Spleen (tissue), 11 donors: ENCODE data around the gene TMEM214. TPM values are rescaled to one million over a fixed set of nuclear protein-coding genes. Genes with fewer than 3 reads are reported as not detected.
"Not testable (repeated sequence)": the region's sequence is repeated elsewhere in the genome, so short reads cannot be mapped to it uniquely, and the experiment has no call there.

Experiments used
- DNase-seq: peaks from one replicate; pipeline ENCODE4 v3.0.0-alpha.2; 2020
- H3K27ac ChIP-seq, 8 donors: fragments of 200-600 bp; sonication (generic) in 7 of 8; 1 replicate in 4 of 8; 2 replicates in 4 of 8; pipeline versions ENCODE4 v1.5.0 to v1.8.0; 2016 to 2021; ENCODE audit warnings: inconsistent platforms in 4 of 8, mild to moderate bottlenecking in 4 of 8, moderate library complexity in 1 of 8
- H3K27me3 ChIP-seq, 7 donors: fragments of 200-600 bp; sonication (generic) in 6 of 7; replicated peaks in 1 of 7; 1 replicate in 4 of 7; 2 replicates in 3 of 7; pipeline versions ENCODE4 v1.5.0 to v1.8.0; 2016 to 2021; ENCODE audit warnings: inconsistent platforms in 3 of 7, mild to moderate bottlenecking in 1 of 7
- H3K36me3 ChIP-seq, 6 donors: fragments of 200-600 bp; sonication (generic) in 5 of 6; 1 replicate in 4 of 6; 2 replicates in 2 of 6; pipeline versions ENCODE4 v1.5.0 to v1.8.0; 2016 to 2021; ENCODE audit warnings: inconsistent platforms in 2 of 6
- H3K4me1 ChIP-seq, 6 donors: fragments of 200-600 bp; sonication (generic) in 5 of 6; 1 replicate in 3 of 6; 2 replicates in 3 of 6; pipeline versions ENCODE4 v1.5.0 to v1.8.0; 2016 to 2021; ENCODE audit warnings: inconsistent platforms in 3 of 6
- H3K4me3 ChIP-seq, 8 donors: fragments of 200-600 bp; sonication (generic) in 7 of 8; 1 replicate in 4 of 8; 2 replicates in 4 of 8; pipeline versions ENCODE4 v1.5.0 to v1.8.0; 2016 to 2021; ENCODE audit warnings: inconsistent platforms in 4 of 8, mild to moderate bottlenecking in 4 of 8, moderate library complexity in 2 of 8
- H3K9me3 ChIP-seq, 8 donors: fragments of 200-600 bp; sonication (generic) in 7 of 8; 1 replicate in 4 of 8; 2 replicates in 4 of 8; pipeline versions ENCODE4 v1.5.0 to v1.8.0; 2016 to 2021; ENCODE audit warnings: inconsistent platforms in 4 of 8
- POLR2A ChIP-seq, 3 donors: fragments of 450-650 bp; IDR thresholded peaks; one replicate each; pipeline ENCODE4 v1.5.1; 2017; ENCODE audit warnings: antibody characterized with exemption in 3 of 3, mild to moderate bottlenecking in 1 of 3
- POLR2AphosphoS5 ChIP-seq, 3 donors: sonication (generic); formaldehyde crosslinking; IDR thresholded peaks; one replicate each; pipeline ENCODE4 v1.5.1; 2017; ENCODE audit warnings: antibody characterized with exemption in 3 of 3
- WGBS, 5 donors: extraction: QIAGEN DNeasy Blood & Tissue Kit in 3 of 5; methylation state at CpG; one replicate each; pipeline versions ENCODE4 v1.1.5 to v1.1.7; 2013 to 2018; 5-methylcytosine and 5-hydroxymethylcytosine counted together
- intact Hi-C: fragments of 100-400 bp; cut with DNase I; formaldehyde crosslinking; loops from one replicate; pipeline ENCODE4 v1.15.0; 2023; ENCODE audit warnings: low total_unique reads
- polyA plus RNA-seq, 3 donors: library from polyadenylated mRNA; stranded (reverse); fragments of 200-250 nt; gene quantifications; one replicate each; pipeline ENCODE4 v1.2.1, GENCODE V29; 2013
- total RNA-seq, 7 donors: library from RNA; depleted of rRNA in 3 of 7; stranded (reverse); fragments of >200 nt in 3 of 7; fragmentation: NEBNext Ultra II Directional in 4 of 7; extraction: Animal tissue kit (Norgen Biotek cat#: 25700) in 4 of 7; gene quantifications; one replicate each; pipeline versions ENCODE4 v1.1.0 to v1.2.1, GENCODE V29; 2016 to 2021
- TF ChIP-seq, protein P1 (sequence below), 11 experiments: fragments of 200-600 bp in 7 of 11; fragments of 450-650 bp in 4 of 11; sonication (generic) in 4 of 11; IDR thresholded peaks in 8 of 11; conservative IDR thresholded peaks in 3 of 11; 1 replicate in 7 of 11; 2 replicates in 4 of 11; pipeline versions ENCODE4 v1.4.0 to v1.8.0; 2016 to 2021; ENCODE audit warnings: antibody characterized with exemption in 11 of 11, inconsistent platforms in 4 of 11, mild to moderate bottlenecking in 1 of 11
- donor health status: healthy with polysubstance abuse.
- donor health status: DM: no; HTN: no; CAD: no; lungs with moderate emphysema.
- donor health status: DM: no; HTN: no; CAD: no.
- donor health status: Bipolar disorder and iron deficiency.
- donor health status: healthy.
- donor health status: DM: no; HTN: no; CAD: no.
- donor health status: DM: yes; HTN: yes; CAD: no.

TMEM214 gene
- total and polyA plus RNA-seq, 10 donors: 22.3 to 93.1 (median 68.8) TPM

DNA sequence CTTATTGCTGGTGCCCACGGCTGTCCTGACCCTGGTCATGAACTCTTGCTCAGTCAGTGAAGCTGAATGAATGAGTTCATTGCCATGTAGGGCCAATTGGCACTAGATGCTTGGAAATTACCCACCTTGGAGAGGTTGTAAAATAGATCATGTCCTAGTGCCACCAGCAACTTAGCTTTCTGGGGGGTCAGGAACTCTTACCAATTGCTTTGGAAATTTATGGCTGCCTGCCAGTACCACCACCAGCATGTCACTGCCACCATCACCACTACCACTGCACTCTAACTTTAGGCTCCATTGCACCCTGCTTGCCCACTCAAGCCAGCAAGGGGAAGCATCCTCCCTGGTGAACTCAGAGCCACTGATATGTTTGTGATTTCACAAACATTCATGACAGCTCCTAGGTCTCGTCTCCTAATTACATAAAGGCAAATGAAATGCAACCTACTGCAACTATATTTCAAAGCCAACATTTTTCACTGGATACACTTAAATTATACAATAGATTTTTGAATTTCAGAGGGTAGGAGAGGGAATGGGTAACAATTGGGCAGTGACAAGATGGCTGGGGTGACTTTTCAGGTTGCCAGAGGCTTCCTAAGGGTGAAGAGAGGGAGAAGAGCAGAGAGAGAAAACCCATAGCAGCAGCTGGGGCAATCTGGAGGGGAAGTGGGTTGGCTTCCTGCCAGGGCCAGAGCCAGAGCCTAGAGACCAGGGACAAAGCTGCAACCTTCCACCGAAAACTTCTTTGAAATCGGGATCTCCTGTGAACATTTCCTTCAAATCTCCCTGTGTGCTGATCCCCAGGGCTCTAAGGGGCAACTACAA, 42.2 kb downstream of the TMEM214 start:
- H3K9me3 ChIP-seq: no peaks in the 10 kb centered on the region
- no peaks in the 10 kb centered on the region for H3K27me3 ChIP-seq
- intact Hi-C loops: no loop called here
- H3K4me3 ChIP-seq: peak overlapping the region in 1 of 8 donors; percentile 29
- TF ChIP-seq POLR2A (IDR thresholded peaks at IDR 0.05) (no peak), POLR2AphosphoS5 (IDR thresholded peaks at IDR 0.05) (peak in 1 of 3 donors; percentile 59)
- H3K4me1 ChIP-seq: peaks cover 36 to 92% (median 57%) of the 10 kb centered on the region in 6 donors
- peak; percentile 90 for DNase-seq
- 21 to 36% (median 24%) methylated on average over 4 of the region's 4 CpGs for WGBS, 5 donors
- H3K36me3 ChIP-seq: peaks cover 0 to 4% (median under 1%) of the 10 kb centered on the region in 6 donors
- peak overlapping the region; percentile 21 to 97 (median 94) for H3K27ac ChIP-seq

DNA sequence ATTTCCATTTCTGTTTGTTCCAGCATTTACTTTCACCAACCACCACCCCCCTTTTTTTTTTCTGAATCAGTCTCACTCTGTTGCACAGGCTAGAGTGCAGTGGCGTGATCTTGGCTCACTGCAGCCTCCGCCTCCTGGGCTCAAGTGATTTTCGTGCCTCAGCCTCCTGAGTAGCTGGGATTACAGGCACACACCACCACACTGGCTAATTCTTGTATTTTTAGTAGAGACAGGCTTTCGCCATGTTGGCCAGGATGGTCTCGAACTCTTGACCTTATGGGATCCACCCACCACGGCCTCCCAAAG, 42.8 kb downstream of the TMEM214 start:
- intact Hi-C loops, H3K27me3 ChIP-seq: not testable (repeated sequence)
- H3K27ac ChIP-seq: peak overlapping the region in 7 of 8 donors; percentile 21 to 97 (median 95)

DNA sequence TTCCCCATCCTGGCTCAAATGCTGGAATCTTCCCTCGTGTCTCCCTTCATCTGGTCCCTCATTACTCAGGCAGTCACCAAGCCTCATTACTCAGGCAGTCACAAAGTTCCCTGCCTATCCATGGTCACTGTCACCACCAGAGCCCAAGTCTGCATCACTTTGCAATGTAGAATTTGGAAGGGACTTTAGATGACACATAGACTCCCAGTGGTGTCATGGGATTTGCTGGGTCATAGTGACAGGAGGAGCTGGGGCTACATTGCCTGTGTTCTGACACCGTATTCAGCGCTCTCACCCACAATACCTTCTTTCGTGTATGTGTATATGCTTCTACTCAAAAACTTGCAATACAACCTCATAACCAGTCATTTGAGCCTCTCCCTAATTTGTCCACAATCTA, 43.6 kb downstream of the TMEM214 start:
- DNase-seq: peak; percentile 31
- TF ChIP-seq, protein P1, sequence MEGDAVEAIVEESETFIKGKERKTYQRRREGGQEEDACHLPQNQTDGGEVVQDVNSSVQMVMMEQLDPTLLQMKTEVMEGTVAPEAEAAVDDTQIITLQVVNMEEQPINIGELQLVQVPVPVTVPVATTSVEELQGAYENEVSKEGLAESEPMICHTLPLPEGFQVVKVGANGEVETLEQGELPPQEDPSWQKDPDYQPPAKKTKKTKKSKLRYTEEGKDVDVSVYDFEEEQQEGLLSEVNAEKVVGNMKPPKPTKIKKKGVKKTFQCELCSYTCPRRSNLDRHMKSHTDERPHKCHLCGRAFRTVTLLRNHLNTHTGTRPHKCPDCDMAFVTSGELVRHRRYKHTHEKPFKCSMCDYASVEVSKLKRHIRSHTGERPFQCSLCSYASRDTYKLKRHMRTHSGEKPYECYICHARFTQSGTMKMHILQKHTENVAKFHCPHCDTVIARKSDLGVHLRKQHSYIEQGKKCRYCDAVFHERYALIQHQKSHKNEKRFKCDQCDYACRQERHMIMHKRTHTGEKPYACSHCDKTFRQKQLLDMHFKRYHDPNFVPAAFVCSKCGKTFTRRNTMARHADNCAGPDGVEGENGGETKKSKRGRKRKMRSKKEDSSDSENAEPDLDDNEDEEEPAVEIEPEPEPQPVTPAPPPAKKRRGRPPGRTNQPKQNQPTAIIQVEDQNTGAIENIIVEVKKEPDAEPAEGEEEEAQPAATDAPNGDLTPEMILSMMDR (IDR thresholded peaks at IDR 0.05 in 8 of 11, conservative IDR thresholded peaks at IDR 0.05 in 3 of 11): no peak
- H3K36me3 ChIP-seq: no peaks in the 10 kb centered on the region
- H3K4me3 ChIP-seq: no peak overlapping the region
- peak overlapping the region in 4 of 8 donors; percentile 94 to 97 (median 96) for H3K27ac ChIP-seq
- intact Hi-C loops: no loop called here
- no peaks in the 10 kb centered on the region for H3K9me3 ChIP-seq
- 84 to 96% (median 88%) methylated on average over 4 of the region's 4 CpGs for WGBS, 5 donors
- peaks cover 29 to 93% (median 57%) of the 10 kb centered on the region in 6 donors for H3K4me1 ChIP-seq
- H3K27me3 ChIP-seq: no peaks in the 10 kb centered on the region

More for the DNA sequence above, 42.8 kb downstream of the TMEM214 start:
- H3K9me3 ChIP-seq, H3K36me3 ChIP-seq: not testable (repeated sequence)
- peak; percentile 41 for DNase-seq
- peaks cover 30 to 92% (median 54%) of the 10 kb centered on the region in 6 donors for H3K4me1 ChIP-seq
- peak overlapping the region in 1 of 8 donors; percentile 29 for H3K4me3 ChIP-seq
- 49 to 54% (median 50%) methylated on average over 6 of the region's 6 CpGs for WGBS, 5 donors

DNA sequence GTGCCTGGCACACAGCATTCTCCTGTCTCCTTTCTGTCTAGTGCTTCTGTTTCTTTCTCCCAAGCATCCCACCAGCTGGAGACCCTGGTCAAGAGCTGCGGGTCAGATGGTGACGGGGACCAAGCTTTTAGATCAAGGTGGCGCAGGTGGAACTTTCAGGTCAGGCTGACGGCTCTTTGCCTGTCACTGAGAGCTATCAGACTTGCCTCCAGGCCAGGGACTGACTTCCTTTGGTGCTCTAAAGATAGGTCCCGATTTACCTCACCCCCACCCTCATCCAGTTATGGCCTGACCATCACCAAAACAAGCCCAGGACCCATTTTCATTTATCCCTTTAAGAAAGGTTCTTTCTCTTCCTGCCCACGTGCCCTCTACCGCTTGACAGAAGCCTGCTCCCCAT, 44.5 kb downstream of the TMEM214 start:
- no peak for TF ChIP-seq POLR2AphosphoS5 (IDR thresholded peaks at IDR 0.05)
- TF ChIP-seq, protein P1 (IDR thresholded peaks at IDR 0.05 in 8 of 11, conservative IDR thresholded peaks at IDR 0.05 in 3 of 11): no peak
- no peak for TF ChIP-seq POLR2A (IDR thresholded peaks at IDR 0.05)
- peaks cover 32 to 98% (median 62%) of the 10 kb centered on the region in 6 donors for H3K4me1 ChIP-seq
- no peak overlapping the region for H3K4me3 ChIP-seq
- H3K36me3 ChIP-seq: peaks cover 0 to under 1% (median 0%) of the 10 kb centered on the region in 6 donors
- intact Hi-C loops: no loop called here
- peak overlapping the region in 6 of 8 donors; percentile 51 to 97 (median 89) for H3K27ac ChIP-seq
- H3K9me3 ChIP-seq: no peaks in the 10 kb centered on the region
- no peaks in the 10 kb centered on the region for H3K27me3 ChIP-seq
- WGBS, 5 donors: 69 to 78% (median 70%) methylated on average over 7 of the region's 7 CpGs
- DNase-seq: peak; percentile 16
